Measurements from ENCODE around the gene AMDHD2.

The AMDHD2 gene

DNA sequence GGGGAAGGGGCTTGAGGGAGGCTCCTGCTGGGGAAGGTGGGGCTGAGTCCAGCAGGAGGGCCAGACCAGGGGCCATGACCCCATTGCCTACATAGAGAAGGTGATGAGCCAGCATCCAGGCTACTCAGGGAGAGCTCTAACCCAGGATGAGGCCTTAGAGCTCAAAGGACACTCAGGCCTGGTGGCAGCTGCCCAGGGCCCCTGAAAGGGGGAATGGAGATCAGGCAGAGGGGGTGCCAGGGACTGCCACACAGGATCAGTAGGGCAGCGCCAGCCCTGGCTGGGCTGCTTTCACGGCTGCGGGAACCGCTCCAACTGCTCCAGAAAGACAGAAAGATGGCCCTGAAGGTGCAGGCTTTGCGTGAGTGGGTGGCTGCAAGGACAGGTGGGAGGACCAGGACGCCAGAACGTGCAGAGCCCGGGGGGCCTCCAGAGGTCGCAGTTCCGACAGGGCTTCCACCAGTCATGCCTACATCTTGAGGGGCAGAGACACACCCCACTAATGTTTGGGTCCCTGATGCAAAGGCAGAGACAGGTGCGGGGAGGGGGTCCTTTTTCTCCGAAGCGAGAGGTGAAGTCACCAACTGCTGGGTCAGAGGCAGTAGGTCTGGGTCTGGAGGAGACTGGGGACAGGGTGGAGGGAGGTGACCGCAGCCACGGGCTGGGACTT, 7.3 kb upstream of the AMDHD2 start:
- no peak for TF ChIP-seq TCF12 (IDR thresholded peaks at IDR 0.05; ENCODE audit: low read depth)
- no peak for TF ChIP-seq YY1 (IDR thresholded peaks at IDR 0.05; ENCODE audit: low read depth)
- TF ChIP-seq NFIC (IDR thresholded peaks at IDR 0.05), result no peak
- TF ChIP-seq, protein P1, sequence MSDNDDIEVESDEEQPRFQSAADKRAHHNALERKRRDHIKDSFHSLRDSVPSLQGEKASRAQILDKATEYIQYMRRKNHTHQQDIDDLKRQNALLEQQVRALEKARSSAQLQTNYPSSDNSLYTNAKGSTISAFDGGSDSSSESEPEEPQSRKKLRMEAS (IDR thresholded peaks at IDR 0.05), result no peak
- no peak for TF ChIP-seq EGR1 (IDR thresholded peaks at IDR 0.05)
- TF ChIP-seq TEAD4 (IDR thresholded peaks at IDR 0.05), result no peak
- TF ChIP-seq CREB1 (IDR thresholded peaks at IDR 0.05; ENCODE audit: low read depth), result no peak
- TF ChIP-seq REST (IDR thresholded peaks at IDR 0.05; ENCODE audit: low read depth), result no peak
- TF ChIP-seq TAF1 (IDR thresholded peaks at IDR 0.05; ENCODE audit: low read depth), result no peak
- TF ChIP-seq CEBPB (IDR thresholded peaks at IDR 0.05), result no peak
- no peak; the same call in 1 of the 2 replicates for TF ChIP-seq ZBTB7A (IDR thresholded peaks at IDR 0.05; ENCODE audit: low read depth)
- no peak for TF ChIP-seq EP300 (IDR thresholded peaks at IDR 0.05; ENCODE audit: borderline replicate concordance)
- TF ChIP-seq RAD21 (IDR thresholded peaks at IDR 0.05; ENCODE audit: low read depth), result no peak
- TF ChIP-seq, protein P2, sequence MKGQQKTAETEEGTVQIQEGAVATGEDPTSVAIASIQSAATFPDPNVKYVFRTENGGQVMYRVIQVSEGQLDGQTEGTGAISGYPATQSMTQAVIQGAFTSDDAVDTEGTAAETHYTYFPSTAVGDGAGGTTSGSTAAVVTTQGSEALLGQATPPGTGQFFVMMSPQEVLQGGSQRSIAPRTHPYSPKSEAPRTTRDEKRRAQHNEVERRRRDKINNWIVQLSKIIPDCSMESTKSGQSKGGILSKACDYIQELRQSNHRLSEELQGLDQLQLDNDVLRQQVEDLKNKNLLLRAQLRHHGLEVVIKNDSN (IDR thresholded peaks at IDR 0.05), result no peak
- no peak for TF ChIP-seq FOXM1 (IDR thresholded peaks at IDR 0.05; ENCODE audit: borderline replicate concordance, low read depth)

DNA sequence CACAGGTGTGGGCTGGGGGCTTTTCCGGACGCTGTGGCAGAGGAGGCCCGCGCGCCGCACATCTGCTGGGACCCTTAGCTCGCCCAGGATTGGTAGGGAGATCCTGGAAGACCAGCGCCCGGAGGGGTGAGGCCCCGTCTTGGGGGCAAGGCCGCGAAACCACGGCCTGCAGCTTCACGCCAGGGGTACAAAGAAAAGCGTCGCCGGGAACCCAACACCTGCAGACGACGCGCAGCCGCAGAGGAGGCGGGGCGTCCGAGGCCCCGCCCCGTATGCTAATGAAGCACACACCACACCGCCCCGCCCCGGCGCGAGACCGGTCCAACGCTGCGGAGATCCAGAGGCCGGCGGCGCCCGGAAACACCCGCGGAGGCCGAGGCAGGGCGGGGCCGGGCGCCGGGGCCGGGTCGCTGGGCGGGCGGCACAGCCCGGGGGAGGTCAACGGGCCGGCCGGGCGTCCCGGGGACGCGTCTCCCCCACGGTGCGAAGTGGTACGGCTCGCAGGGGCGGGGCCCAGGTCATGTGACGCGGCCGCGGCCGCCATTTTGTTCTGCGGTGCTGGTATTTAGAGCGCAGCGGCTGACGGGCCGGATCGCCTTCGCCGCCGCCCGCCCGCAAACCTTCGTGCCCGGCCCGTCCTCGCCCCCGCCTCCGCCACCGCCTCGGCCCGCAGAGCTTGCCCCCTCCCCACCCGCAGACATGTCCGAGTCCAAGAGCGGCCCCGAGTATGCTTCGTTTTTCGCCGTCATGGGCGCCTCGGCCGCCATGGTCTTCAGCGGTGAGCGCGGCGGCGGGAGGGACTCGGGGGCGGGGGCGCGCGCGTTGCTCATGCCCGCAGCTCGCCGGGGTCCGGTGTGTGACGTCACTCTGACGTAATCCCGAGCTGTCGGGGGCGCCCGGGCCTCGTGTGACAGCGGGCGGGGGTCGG, 6.5 kb upstream of the AMDHD2 start, which contains the start of gene ATP6V0C:
Gene ATP6V0C, plus strand, starts transcription at position 548 of the 928 bp plus-strand sequence. Its CDS starts 152 bp downstream, at position 700.
- peak; percentile 46; the same call in 1 of the 2 replicates for TF ChIP-seq EP300 (IDR thresholded peaks at IDR 0.05; ENCODE audit: borderline replicate concordance)
- no peak for TF ChIP-seq RAD21 (IDR thresholded peaks at IDR 0.05; ENCODE audit: low read depth)
- TF ChIP-seq, protein P1 (IDR thresholded peaks at IDR 0.05), result peak; percentile 84
- no peak; the same call in 1 of the 2 replicates for TF ChIP-seq TCF12 (IDR thresholded peaks at IDR 0.05; ENCODE audit: low read depth)
- TF ChIP-seq ZBTB7A (IDR thresholded peaks at IDR 0.05; ENCODE audit: low read depth), result peak; percentile 63; the same call in 1 of the 2 replicates
- TF ChIP-seq, protein P2 (IDR thresholded peaks at IDR 0.05), result peak; percentile 97
- no peak for TF ChIP-seq NFIC (IDR thresholded peaks at IDR 0.05)
- no peak for TF ChIP-seq FOXM1 (IDR thresholded peaks at IDR 0.05; ENCODE audit: borderline replicate concordance, low read depth)
- TF ChIP-seq TAF1 (IDR thresholded peaks at IDR 0.05; ENCODE audit: low read depth), result peak; percentile 85
- peak; percentile 70 for TF ChIP-seq CREB1 (IDR thresholded peaks at IDR 0.05; ENCODE audit: low read depth)
- peak; percentile 58 for TF ChIP-seq TEAD4 (IDR thresholded peaks at IDR 0.05)
- TF ChIP-seq CEBPB (IDR thresholded peaks at IDR 0.05), result no peak
- TF ChIP-seq EGR1 (IDR thresholded peaks at IDR 0.05), result 0 out of 2 replicates have a peak, but pooled peaks have one; percentile 5
- TF ChIP-seq YY1 (IDR thresholded peaks at IDR 0.05; ENCODE audit: low read depth), result peak; percentile 94
- TF ChIP-seq REST (IDR thresholded peaks at IDR 0.05; ENCODE audit: low read depth), result no peak

DNA sequence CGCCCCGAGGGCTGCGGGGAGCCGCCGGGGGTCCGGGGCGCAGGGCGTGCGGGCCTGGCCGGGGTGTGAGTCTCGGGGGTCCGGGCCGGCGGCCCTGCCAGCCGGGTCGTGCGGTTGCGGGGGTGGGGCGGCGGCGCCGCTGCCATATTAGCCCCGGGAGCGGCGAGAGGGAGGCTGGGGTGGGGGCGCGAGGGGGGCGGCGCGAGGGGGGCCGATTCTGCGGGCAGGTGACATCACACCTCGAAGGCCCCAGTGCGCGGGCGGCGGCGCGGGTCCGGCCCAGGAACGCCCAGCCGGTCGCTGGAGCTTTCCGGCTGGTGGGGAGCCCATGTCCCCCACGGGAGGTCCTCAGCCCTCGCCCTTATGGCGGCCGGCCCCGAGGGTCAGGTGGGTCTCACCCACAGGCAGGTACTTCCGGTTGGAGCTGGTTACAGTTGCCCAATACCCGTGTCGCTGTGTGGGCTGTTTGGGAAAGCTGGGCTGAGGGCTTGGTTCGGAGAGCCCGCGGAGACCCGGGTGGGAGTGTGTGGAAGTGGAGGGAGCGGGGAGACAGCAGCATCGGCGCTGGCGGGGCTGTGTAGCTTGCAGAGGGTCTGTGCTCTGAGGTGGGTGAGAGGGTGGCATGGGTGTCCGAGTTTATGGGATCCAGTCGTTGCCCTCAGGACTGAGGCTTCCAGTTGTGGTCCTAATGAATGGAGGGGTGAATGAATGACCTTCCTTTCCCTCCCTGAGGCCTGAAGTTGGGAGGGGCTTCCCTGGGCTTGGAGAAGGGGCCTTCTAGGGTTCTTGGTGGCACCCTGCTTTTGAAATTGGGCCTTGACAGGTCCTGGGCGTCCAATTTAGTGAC, 5.6 kb upstream of the AMDHD2 start:
- no peak for TF ChIP-seq FOXM1 (IDR thresholded peaks at IDR 0.05; ENCODE audit: borderline replicate concordance, low read depth)
- no peak for TF ChIP-seq CEBPB (IDR thresholded peaks at IDR 0.05)
- TF ChIP-seq REST (IDR thresholded peaks at IDR 0.05; ENCODE audit: low read depth), result no peak
- no peak for TF ChIP-seq CREB1 (IDR thresholded peaks at IDR 0.05; ENCODE audit: low read depth)
- TF ChIP-seq, protein P2 (IDR thresholded peaks at IDR 0.05), result 0 out of 2 replicates have a peak, but pooled peaks have one; percentile 12
- no peak for TF ChIP-seq TAF1 (IDR thresholded peaks at IDR 0.05; ENCODE audit: low read depth)
- TF ChIP-seq YY1 (IDR thresholded peaks at IDR 0.05; ENCODE audit: low read depth), result 0 out of 2 replicates have a peak, but pooled peaks have one; percentile 11
- TF ChIP-seq NFIC (IDR thresholded peaks at IDR 0.05), result no peak
- no peak for TF ChIP-seq EP300 (IDR thresholded peaks at IDR 0.05; ENCODE audit: borderline replicate concordance)
- no peak for TF ChIP-seq TCF12 (IDR thresholded peaks at IDR 0.05; ENCODE audit: low read depth)
- no peak for TF ChIP-seq ZBTB7A (IDR thresholded peaks at IDR 0.05; ENCODE audit: low read depth)
- TF ChIP-seq TEAD4 (IDR thresholded peaks at IDR 0.05), result no peak
- TF ChIP-seq EGR1 (IDR thresholded peaks at IDR 0.05), result no peak
- TF ChIP-seq, protein P1 (IDR thresholded peaks at IDR 0.05), result no peak
- no peak for TF ChIP-seq RAD21 (IDR thresholded peaks at IDR 0.05; ENCODE audit: low read depth)
